HCT116 (cell line): ENCODE measurements around the gene BFAR.

Experiments
- ATF3 ChIP-seq: IDR thresholded peaks from 2 replicates; pipeline ENCODE4 v1.6.1; 2012
- CBX3 ChIP-seq: IDR thresholded peaks from 2 replicates; pipeline ENCODE4 v1.6.1; 2012; ENCODE audit warnings: low read depth
- CEBPB ChIP-seq: IDR thresholded peaks from 2 replicates; pipeline ENCODE4 v1.6.1; 2012; ENCODE audit warnings: low read depth
- EGR1 ChIP-seq: IDR thresholded peaks from 2 replicates; pipeline ENCODE4 v1.6.1; 2012; ENCODE audit warnings: low read depth
- EZH2 ChIP-seq: fragments of 200-600 bp; sonication (generic); IDR thresholded peaks from 2 replicates; pipeline ENCODE4 v1.6.1; 2017; ENCODE audit warnings: antibody characterized with exemption, mixed run types
- JUND ChIP-seq: IDR thresholded peaks from 2 replicates; pipeline ENCODE4 v1.6.1; 2012
- POLR2A ChIP-seq: IDR thresholded peaks from 2 replicates; pipeline ENCODE4 v1.7.0; 2011; ENCODE audit warnings: borderline replicate concordance; ENCODE audit not compliant: insufficient read depth, insufficient read length; ENCODE audit errors: extremely low read depth
- POLR2AphosphoS5 ChIP-seq: IDR thresholded peaks from 2 replicates; pipeline ENCODE4 v1.6.1; 2011; ENCODE audit warnings: mild to moderate bottlenecking, low read depth, low read length, moderate library complexity
- RAD21 ChIP-seq: IDR thresholded peaks from 2 replicates; pipeline ENCODE4 v1.6.1; 2012; ENCODE audit warnings: low read depth, mild to moderate bottlenecking
- YY1 ChIP-seq: IDR thresholded peaks from 2 replicates; pipeline ENCODE4 v1.6.1; 2011; ENCODE audit warnings: low read length, low read depth, moderate library complexity, mild to moderate bottlenecking; ENCODE audit not compliant: insufficient replicate concordance; ENCODE audit errors: extremely low read depth
- ZFX ChIP-seq: fragments of 450-650 bp; IDR thresholded peaks from 2 replicates; pipeline ENCODE4 v1.6.1; 2017
- TF ChIP-seq, protein P1 (sequence below), 3 experiments: fragments of 200-600 bp in 1 of 3; sonication (generic) in 1 of 3; IDR thresholded peaks in 2 of 3; conservative IDR thresholded peaks in 1 of 3; 2 replicates each; pipeline ENCODE4 v1.5.1; 2012 to 2017; ENCODE audit warnings: low read depth in 2 of 3, low read length in 2 of 3, antibody characterized with exemption in 1 of 3, borderline replicate concordance in 1 of 3, control low read depth in 1 of 3, mild to moderate bottlenecking in 1 of 3, mixed read lengths in 1 of 3, mixed run types in 1 of 3, moderate library complexity in 1 of 3; ENCODE audit not compliant: insufficient read depth in 1 of 3
- TF ChIP-seq, protein P2 (sequence below): IDR thresholded peaks from 2 replicates; pipeline ENCODE4 v1.6.1; 2011; ENCODE audit warnings: mild to moderate bottlenecking, low read length, moderate library complexity; ENCODE audit not compliant: insufficient replicate concordance; ENCODE audit errors: extremely low read depth

- TF ChIP-seq, protein P1, sequence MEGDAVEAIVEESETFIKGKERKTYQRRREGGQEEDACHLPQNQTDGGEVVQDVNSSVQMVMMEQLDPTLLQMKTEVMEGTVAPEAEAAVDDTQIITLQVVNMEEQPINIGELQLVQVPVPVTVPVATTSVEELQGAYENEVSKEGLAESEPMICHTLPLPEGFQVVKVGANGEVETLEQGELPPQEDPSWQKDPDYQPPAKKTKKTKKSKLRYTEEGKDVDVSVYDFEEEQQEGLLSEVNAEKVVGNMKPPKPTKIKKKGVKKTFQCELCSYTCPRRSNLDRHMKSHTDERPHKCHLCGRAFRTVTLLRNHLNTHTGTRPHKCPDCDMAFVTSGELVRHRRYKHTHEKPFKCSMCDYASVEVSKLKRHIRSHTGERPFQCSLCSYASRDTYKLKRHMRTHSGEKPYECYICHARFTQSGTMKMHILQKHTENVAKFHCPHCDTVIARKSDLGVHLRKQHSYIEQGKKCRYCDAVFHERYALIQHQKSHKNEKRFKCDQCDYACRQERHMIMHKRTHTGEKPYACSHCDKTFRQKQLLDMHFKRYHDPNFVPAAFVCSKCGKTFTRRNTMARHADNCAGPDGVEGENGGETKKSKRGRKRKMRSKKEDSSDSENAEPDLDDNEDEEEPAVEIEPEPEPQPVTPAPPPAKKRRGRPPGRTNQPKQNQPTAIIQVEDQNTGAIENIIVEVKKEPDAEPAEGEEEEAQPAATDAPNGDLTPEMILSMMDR (IDR thresholded peaks at IDR 0.05 in 2 of 3, conservative IDR thresholded peaks at IDR 0.05 in 1 of 3; ENCODE audit: borderline replicate concordance in 1 of 3, insufficient read depth in 1 of 3, low read depth in 2 of 3, low read length in 2 of 3) = no peak
- no peak for TF ChIP-seq RAD21
- TF ChIP-seq CEBPB = no peak
- TF ChIP-seq EZH2 = no peak
- no peak for TF ChIP-seq POLR2A
- no peak for TF ChIP-seq CBX3
- TF ChIP-seq EGR1 = no peak
- TF ChIP-seq, protein P2, sequence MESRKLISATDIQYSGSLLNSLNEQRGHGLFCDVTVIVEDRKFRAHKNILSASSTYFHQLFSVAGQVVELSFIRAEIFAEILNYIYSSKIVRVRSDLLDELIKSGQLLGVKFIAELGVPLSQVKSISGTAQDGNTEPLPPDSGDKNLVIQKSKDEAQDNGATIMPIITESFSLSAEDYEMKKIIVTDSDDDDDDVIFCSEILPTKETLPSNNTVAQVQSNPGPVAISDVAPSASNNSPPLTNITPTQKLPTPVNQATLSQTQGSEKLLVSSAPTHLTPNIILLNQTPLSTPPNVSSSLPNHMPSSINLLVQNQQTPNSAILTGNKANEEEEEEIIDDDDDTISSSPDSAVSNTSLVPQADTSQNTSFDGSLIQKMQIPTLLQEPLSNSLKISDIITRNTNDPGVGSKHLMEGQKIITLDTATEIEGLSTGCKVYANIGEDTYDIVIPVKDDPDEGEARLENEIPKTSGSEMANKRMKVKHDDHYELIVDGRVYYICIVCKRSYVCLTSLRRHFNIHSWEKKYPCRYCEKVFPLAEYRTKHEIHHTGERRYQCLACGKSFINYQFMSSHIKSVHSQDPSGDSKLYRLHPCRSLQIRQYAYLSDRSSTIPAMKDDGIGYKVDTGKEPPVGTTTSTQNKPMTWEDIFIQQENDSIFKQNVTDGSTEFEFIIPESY = no peak
- no peak for TF ChIP-seq YY1
- TF ChIP-seq ZFX = no peak
- TF ChIP-seq ATF3 = no peak
- no peak for TF ChIP-seq POLR2AphosphoS5
- TF ChIP-seq JUND = no peak
Observed at GRCh38 chr16:14608604-14609003, 24.1 kb upstream of the BFAR start.
